GM12892 (cell line): ENCODE data around the gene FGF1.

Experiments
- POLR2A ChIP-seq: IDR thresholded peaks from 2 replicates; pipeline ENCODE4 v1.6.1; 2011; ENCODE audit warnings: low read depth, low read length, control low read depth
- POLR2AphosphoS5 ChIP-seq: IDR thresholded peaks from 2 replicates; pipeline ENCODE4 v1.6.1; 2011; ENCODE audit warnings: low read depth, low read length, control low read depth
- TAF1 ChIP-seq: IDR thresholded peaks from 2 replicates; pipeline ENCODE4 v1.6.1; 2011; ENCODE audit warnings: low read depth, mild to moderate bottlenecking, control low read depth, low read length, borderline replicate concordance

DNA sequence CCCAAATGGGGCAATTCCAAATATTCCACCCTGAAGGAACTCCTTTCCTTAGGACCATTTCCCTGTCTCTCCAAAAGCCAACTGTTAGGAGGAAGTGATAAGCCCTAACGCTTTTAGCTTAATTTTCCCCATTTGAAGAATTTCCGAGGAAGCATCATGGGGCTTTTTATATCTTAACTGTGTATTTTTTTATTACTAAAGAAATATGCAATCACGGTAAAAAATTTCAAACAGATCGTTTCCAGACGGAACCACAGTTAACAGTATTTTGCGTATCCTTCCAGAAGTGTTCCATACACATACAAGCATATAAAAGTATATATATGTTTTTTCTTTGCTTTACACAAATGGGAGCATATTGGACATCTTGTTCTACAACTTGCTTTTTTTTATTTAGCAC lies 133.8 kb downstream of the FGF1 start:
- TF ChIP-seq POLR2A (no peak), POLR2AphosphoS5 (no peak), TAF1 (no peak)
